Erythroblast (primary cell): ENCODE measurements around the gene POR.

Experiments
- GATA1 ChIP-seq: IDR thresholded peaks from 2 replicates; pipeline ENCODE4 v1.6.1; 2011; ENCODE audit warnings: low read depth, mild to moderate bottlenecking, control low read depth, low read length, moderate library complexity
- POLR2A ChIP-seq: IDR thresholded peaks from 2 replicates; pipeline ENCODE4 v1.6.1; 2011; ENCODE audit warnings: mild to moderate bottlenecking, low read length

DNA sequence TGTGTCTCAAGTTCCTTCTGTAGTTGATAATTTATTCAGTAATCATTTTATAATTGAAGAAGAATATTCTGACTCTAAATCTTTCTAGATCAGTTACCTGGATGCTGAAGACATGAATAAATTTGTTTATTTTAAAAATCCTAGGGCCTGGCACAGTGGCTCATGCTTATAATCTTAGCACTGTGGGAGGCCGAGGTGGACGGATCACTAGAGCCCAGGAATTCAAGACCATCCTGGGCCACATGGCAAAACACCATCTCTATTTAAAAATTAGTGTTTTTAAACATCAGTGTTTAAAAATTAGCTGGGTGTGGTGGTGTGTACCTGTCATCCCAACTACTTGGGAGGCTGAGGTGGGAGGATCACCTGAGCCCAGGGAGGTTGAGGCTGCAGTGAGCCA is 9.3 kb downstream of the POR start:
- TF ChIP-seq POLR2A (no peak), GATA1 (no peak)
